Spinal cord (tissue), 10 donors: ENCODE results near the gene SPINK8. TPM values are rescaled to one million over a fixed set of nuclear protein-coding genes. Genes with fewer than 3 reads are reported as not detected.
"Not testable (repeated sequence)": the region's sequence is repeated elsewhere in the genome, so short reads cannot be mapped to it uniquely, and the experiment has no call there.

Experiments
- DNase-seq, 6 donors: peaks; one replicate each; pipeline versions ENCODE4 v3.0.0 to v3.0.0-alpha.2; 2013 to 2015; ENCODE audit warnings: low spot score in 6 of 6, low read depth in 4 of 6
- H3K27ac ChIP-seq: one replicate; pipeline ENCODE4 v1.5.1; 2013; ENCODE audit warnings: low read depth, low read length, control low read depth
- H3K27me3 ChIP-seq: one replicate; pipeline ENCODE4 v1.6.1; 2013; ENCODE audit warnings: low read length; ENCODE audit not compliant: control insufficient read depth, insufficient read depth
- H3K36me3 ChIP-seq: one replicate; pipeline ENCODE4 v1.6.1; 2013; ENCODE audit warnings: low read length; ENCODE audit not compliant: control insufficient read depth, insufficient read depth
- H3K4me1 ChIP-seq: one replicate; pipeline ENCODE4 v1.6.1; 2013; ENCODE audit warnings: low read length; ENCODE audit not compliant: control insufficient read depth, insufficient read depth
- H3K4me3 ChIP-seq: one replicate; pipeline ENCODE4 v1.5.1; 2013; ENCODE audit warnings: low read depth, low read length, control low read depth
- H3K9me3 ChIP-seq: one replicate; pipeline ENCODE4 v1.6.1; 2013; ENCODE audit warnings: low read length; ENCODE audit not compliant: control insufficient read depth, insufficient read depth
- WGBS: methylation state at CpG from one replicate; pipeline ENCODE4 v1.1.5; 2013; ENCODE audit warnings: missing lambda C conversion rate; ENCODE audit not compliant: insufficient coverage; 5-methylcytosine and 5-hydroxymethylcytosine counted together
- long read RNA-seq, 4 donors: transcript quantifications; one replicate each; lab custom pipeline, GENCODE V29; 2026
- polyA plus RNA-seq, 2 donors: library from polyadenylated mRNA; unstranded; fragments of 120-200 nt; gene quantifications; one replicate each; pipeline ENCODE4 v1.2.1, GENCODE V29; 2013; ENCODE audit not compliant: insufficient read length in 2 of 2
- total RNA-seq, 2 donors: library from RNA; depleted of rRNA in 1 of 2; stranded (reverse); fragments of 120-200 nt in 1 of 2; fragments of >200 nt in 1 of 2; gene quantifications; one replicate each; pipeline versions ENCODE4 v1.2.3 to v1.2.4, GENCODE V29; 2013 to 2014
- donor health status: healthy.

Gene SPINK8
- total RNA-seq (1 to 10 TPM in 1 of 2 donors, not detected in 1; 1.0 TPM), polyA plus RNA-seq (1 to 10 TPM; 1.5 to 1.6 TPM)
- long read RNA-seq, donor 1, result 0 reads
- long read RNA-seq, donor 2, result 0 reads
- long read RNA-seq, donor 3, result 0 reads
- long read RNA-seq, donor 4, result 0 reads

DNA sequence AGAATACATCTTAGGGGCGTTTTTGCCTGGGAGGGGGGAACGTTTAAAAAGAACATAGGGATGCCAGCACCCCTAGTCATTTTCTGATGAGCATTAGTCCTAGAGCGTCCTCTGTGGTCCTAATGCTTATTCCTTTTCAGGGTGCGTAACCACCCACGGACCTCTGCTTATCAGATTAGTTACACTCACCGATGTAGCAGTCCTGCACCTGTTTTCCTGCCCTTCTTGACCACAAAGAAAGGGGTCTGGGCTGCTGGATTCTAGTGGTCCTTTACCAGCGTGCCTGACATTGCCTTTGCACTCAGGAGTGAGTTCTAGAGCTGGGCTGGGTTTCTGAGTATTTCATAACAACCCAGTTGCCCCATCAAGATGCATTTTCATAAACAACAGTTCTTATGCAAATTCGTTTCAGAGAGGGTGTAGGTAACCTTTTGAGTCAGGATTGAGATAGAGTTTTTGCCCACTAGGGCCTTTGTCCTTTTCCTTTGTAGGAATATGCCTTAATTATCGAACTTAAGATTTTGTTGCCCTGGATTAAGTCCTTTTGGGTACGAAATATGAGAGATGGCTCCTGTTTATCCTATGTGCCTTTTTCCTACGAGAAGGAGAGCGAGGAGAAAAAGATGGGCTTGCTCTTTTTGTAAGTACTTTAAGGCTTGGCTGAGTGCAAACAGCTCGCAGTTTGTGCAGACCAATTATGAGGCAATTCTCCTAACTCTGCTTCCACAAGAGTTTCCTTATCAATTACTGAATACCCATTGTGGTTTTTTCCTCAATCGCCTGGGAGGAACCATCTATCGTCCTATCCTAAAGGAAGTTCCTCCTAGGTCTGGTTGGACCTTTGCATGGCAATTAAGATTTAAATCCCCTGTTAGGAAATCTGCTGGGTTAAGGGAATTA is at the start of gene SPINK8:
Gene SPINK8 (minus strand): TSS at position 316 of the 900 bp plus-strand sequence. CDS start 5,320 bp downstream, outside the sequence.
- not testable (repeated sequence) for H3K27ac ChIP-seq, H3K9me3 ChIP-seq, H3K4me1 ChIP-seq, H3K27me3 ChIP-seq, DNase-seq, H3K4me3 ChIP-seq, H3K36me3 ChIP-seq
- 78% methylated on average over 8 of the region's 15 CpGs for WGBS

- H3K9me3 ChIP-seq, result no peaks in the 10 kb centered on the region
- no peak overlapping the region for H3K4me3 ChIP-seq
- no peaks in the 10 kb centered on the region for H3K36me3 ChIP-seq
- WGBS, result 75% methylated on average over 4 of the region's 5 CpGs
- H3K27me3 ChIP-seq, result no peaks in the 10 kb centered on the region
- no peaks in the 10 kb centered on the region for H3K4me1 ChIP-seq
- no peak overlapping the region for H3K27ac ChIP-seq
- DNase-seq, result no peak
These were observed 39.5 kb upstream of the SPINK8 start for GRCh38 chr3:48372862-48373435.

DNA sequence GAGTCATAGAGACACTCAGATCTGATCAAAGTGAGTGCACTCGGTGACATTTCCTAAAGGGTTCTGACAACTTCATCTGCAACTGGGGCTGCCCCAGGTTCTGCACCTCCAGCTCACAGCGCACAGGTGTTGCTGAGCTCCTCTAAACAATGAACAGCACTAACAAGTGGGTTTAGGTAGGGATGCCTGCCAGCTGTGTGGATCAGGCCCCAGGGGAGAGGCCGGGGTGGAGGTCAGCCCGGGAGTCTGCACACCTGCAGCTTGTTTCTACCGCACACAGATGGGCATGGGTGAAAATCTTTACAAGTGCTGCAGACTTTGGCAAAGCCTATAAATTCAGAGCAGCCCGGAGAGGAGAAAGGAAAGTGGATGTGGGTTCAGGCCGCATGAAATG is 38.9 kb upstream of the SPINK8 start:
- H3K36me3 ChIP-seq, result no peaks in the 10 kb centered on the region
- H3K27ac ChIP-seq, result no peak overlapping the region
- DNase-seq, result no peak
- no peaks in the 10 kb centered on the region for H3K4me1 ChIP-seq
- no peaks in the 10 kb centered on the region for H3K27me3 ChIP-seq
- H3K4me3 ChIP-seq, result no peak overlapping the region
- no peaks in the 10 kb centered on the region for H3K9me3 ChIP-seq
- WGBS, result 72% methylated on average over 4 of the region's 7 CpGs

DNA sequence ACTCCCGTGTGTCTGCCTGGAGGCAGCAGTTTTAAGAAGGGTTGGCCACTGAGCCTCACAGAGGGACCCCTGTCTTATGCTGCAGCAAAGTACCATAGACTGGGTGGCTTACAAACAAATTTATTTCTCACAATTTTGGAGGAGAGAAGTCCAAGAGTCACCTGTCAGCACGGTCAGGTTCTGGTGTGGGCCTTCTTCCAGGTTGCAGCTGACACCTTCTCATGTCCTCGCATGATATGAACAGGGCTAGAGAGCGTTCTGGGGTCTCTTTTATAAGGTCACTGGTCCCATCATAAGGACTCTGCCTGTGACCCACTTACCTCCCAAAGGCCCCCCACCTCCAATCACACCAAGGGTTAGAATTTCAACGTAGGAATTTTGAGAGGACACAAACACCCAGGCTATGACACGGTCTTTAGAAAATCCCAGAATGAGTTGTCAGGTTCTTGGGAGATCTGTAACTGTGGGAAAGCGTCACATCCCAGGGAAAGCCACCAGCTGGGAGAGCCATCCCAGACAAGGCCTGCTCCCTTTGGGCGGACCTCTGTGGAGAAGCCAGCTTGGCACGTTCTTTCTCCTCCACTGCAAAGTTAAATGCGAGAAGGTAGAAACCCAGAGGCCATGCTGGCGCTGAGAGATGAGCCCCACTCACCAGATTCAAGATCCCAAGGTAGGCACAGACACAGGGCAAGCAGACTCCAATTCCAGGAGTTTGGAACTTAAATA is 38.4 kb upstream of the SPINK8 start, which contains the start of gene FBXW12:
Gene FBXW12 (plus strand): TSS at position 569 of the 726 bp plus-strand sequence. CDS start 549 bp downstream, outside the sequence.
- H3K4me3 ChIP-seq, result no peak within 1 kb of the TSS
- no peaks in the 10 kb centered on the region for H3K27me3 ChIP-seq
- H3K27ac ChIP-seq, result no peak within 1 kb of the TSS
- H3K9me3 ChIP-seq, result no peaks in the 10 kb centered on the region
- H3K36me3 ChIP-seq, result no peaks in the 10 kb centered on the region
- DNase-seq, result no peak
- 92% methylated on average over 9 of the region's 11 CpGs for WGBS
- H3K4me1 ChIP-seq, result no peaks in the 10 kb centered on the region

GRCh38 chr3:48370333-48370713 is 36.9 kb upstream of the SPINK8 start:
- H3K27me3 ChIP-seq, result no peaks in the 10 kb centered on the region
- no peak overlapping the region for H3K4me3 ChIP-seq
- DNase-seq, result no peak
- WGBS, result 69% methylated on average over 6 of the region's 7 CpGs
- H3K36me3 ChIP-seq, result no peaks in the 10 kb centered on the region
- H3K27ac ChIP-seq, result no peak overlapping the region
- no peaks in the 10 kb centered on the region for H3K9me3 ChIP-seq
- H3K4me1 ChIP-seq, result no peaks in the 10 kb centered on the region

DNA sequence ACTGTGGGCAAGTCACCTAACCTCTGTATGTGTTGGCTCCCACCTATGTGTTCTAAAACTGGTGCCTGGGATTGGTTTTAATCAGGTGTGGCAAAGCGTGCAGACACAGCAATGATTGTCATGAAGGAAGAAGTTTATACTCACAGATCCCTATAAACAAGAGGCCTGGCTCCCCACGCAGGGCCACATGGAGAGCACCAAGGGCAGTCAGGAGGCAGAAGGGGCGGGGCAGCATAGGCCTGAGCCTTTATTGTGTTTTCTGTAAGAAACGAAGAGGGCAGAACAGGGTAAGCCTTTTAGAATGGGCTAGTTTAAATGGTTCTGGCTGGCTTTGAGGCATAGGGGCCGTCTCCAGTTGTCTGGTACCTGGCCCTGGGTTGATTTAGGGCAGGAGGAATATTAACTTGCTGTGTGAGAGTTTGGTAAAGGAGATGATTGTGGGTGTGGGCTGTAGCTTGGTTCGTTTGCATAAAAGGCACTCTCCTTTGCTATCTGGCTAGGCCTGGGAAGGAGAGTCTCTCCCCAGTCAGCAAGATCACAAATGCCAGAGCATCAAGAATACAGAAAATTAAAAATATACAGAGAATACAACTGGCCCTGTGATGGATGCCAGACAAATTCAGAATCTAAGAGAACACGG is 36.4 kb upstream of the SPINK8 start:
- DNase-seq, result no peak
- H3K4me3 ChIP-seq, result no peak overlapping the region
- WGBS, result 49% methylated on average over 5 of the region's 7 CpGs
- H3K9me3 ChIP-seq, result no peaks in the 10 kb centered on the region
- no peaks in the 10 kb centered on the region for H3K27me3 ChIP-seq
- H3K4me1 ChIP-seq, result no peaks in the 10 kb centered on the region
- H3K27ac ChIP-seq, result no peak overlapping the region
- H3K36me3 ChIP-seq, result no peaks in the 10 kb centered on the region

GRCh38 chr3:48367201-48367600 is 33.7 kb upstream of the SPINK8 start:
- Histone ChIP-seq H3K4me3 (no peak overlapping the region), H3K27me3 (no peaks in the 10 kb centered on the region), H3K27ac (no peak overlapping the region), H3K4me1 (no peaks in the 10 kb centered on the region), H3K9me3 (no peaks in the 10 kb centered on the region), H3K36me3 (no peaks in the 10 kb centered on the region)
- peak in 2 of 6 donors; percentile 14 to 39 for DNase-seq

- Histone ChIP-seq H3K27ac (no peak overlapping the region), H3K27me3 (no peaks in the 10 kb centered on the region), H3K36me3 (no peaks in the 10 kb centered on the region), H3K4me3 (no peak overlapping the region), H3K4me1 (no peaks in the 10 kb centered on the region), H3K9me3 (peaks cover 3% of the 10 kb centered on the region)
- no peak for DNase-seq
- no CpG with 5 or more reads among the region's 1 CpG for WGBS
These were observed 31.4 kb upstream of the SPINK8 start for GRCh38 chr3:48364840-48365239.

GRCh38 chr3:48361928-48362327 is 28.5 kb upstream of the SPINK8 start:
- Histone ChIP-seq H3K27me3 (no peaks in the 10 kb centered on the region), H3K4me3 (no peak overlapping the region), H3K4me1 (no peaks in the 10 kb centered on the region), H3K9me3 (peaks cover 3% of the 10 kb centered on the region), H3K27ac (no peak overlapping the region), H3K36me3 (no peaks in the 10 kb centered on the region)
- no peak for DNase-seq
